ACC112 (cell line): ENCODE measurements around the gene NUAK1.

Source experiments
- H2AFZ ChIP-seq: fragments of 200-600 bp; sonication (generic); one replicate; pipeline ENCODE4 v1.6.0; 2017; ENCODE audit warnings: antibody characterized with exemption, low read length; ENCODE audit not compliant: unreplicated experiment
- H3K27ac ChIP-seq: fragments of 200-600 bp; sonication (generic); 2 replicates; pipeline ENCODE4 v1.5.1; 2014; ENCODE audit warnings: low read depth, mild to moderate bottlenecking, antibody characterized with exemption, low read length, moderate library complexity
- H3K27me3 ChIP-seq: fragments of 200-600 bp; sonication (generic); 2 replicates; pipeline ENCODE4 v1.6.1; 2014; ENCODE audit warnings: mild to moderate bottlenecking, antibody characterized with exemption, low read length, moderate library complexity, mixed read lengths; ENCODE audit not compliant: insufficient read depth
- H3K36me3 ChIP-seq: fragments of 200-600 bp; sonication (generic); 2 replicates; pipeline ENCODE4 v1.6.1; 2016; ENCODE audit warnings: mild to moderate bottlenecking, antibody characterized with exemption, low read length, moderate library complexity, mixed read lengths; ENCODE audit not compliant: insufficient read depth
- H3K4me1 ChIP-seq: fragments of 200-600 bp; sonication (generic); one replicate; pipeline ENCODE4 v1.6.1; 2016; ENCODE audit warnings: low read length, mixed read lengths; ENCODE audit not compliant: insufficient read depth, unreplicated experiment, control insufficient read depth
- H3K4me3 ChIP-seq: fragments of 200-600 bp; sonication (generic); 2 replicates; pipeline ENCODE4 v1.5.1; 2014; ENCODE audit warnings: mild to moderate bottlenecking, low read depth, low read length
- H3K79me2 ChIP-seq: fragments of 200-600 bp; sonication (generic); one replicate; pipeline ENCODE4 v1.6.0; 2016; ENCODE audit warnings: low read length; ENCODE audit not compliant: control insufficient read depth, unreplicated experiment, insufficient read depth

NUAK1 gene

GRCh38 chr12:106138633-106139421, at the start of gene NUAK1:
TSS of gene NUAK1 (minus strand) at chr12:106138954. CDS start at chr12:106138653, 301 bp downstream.
- peaks cover 30% of the 10 kb centered on the region for H3K79me2 ChIP-seq
- H3K36me3 ChIP-seq = no peaks in the 10 kb centered on the region
- peak within 1 kb of the TSS; percentile 84 for H2AFZ ChIP-seq
- no peaks in the 10 kb centered on the region for H3K27me3 ChIP-seq
- peaks cover 51% of the 10 kb centered on the region for H3K4me1 ChIP-seq
- peak within 1 kb of the TSS; percentile 90 for H3K4me3 ChIP-seq
- H3K27ac ChIP-seq = peak within 1 kb of the TSS; percentile 46

GRCh38 chr12:106188256-106188655, 49.5 kb upstream of the NUAK1 start:
- Histone ChIP-seq H3K4me1 (no peaks in the 10 kb centered on the region), H3K36me3 (no peaks in the 10 kb centered on the region), H3K27me3 (peaks cover 26% of the 10 kb centered on the region), H3K79me2 (no peaks in the 10 kb centered on the region), H3K4me3 (no peak overlapping the region), H2AFZ (no peak overlapping the region), H3K27ac (no peak overlapping the region)

- peaks cover 26% of the 10 kb centered on the region for H3K27me3 ChIP-seq
- H3K4me1 ChIP-seq = no peaks in the 10 kb centered on the region
- H3K36me3 ChIP-seq = no peaks in the 10 kb centered on the region
- H2AFZ ChIP-seq = no peak overlapping the region
- H3K4me3 ChIP-seq = no peak overlapping the region
- no peaks in the 10 kb centered on the region for H3K79me2 ChIP-seq
- no peak overlapping the region for H3K27ac ChIP-seq
Measured at GRCh38 chr12:106187842-106188241, 49.1 kb upstream of the NUAK1 start.

DNA sequence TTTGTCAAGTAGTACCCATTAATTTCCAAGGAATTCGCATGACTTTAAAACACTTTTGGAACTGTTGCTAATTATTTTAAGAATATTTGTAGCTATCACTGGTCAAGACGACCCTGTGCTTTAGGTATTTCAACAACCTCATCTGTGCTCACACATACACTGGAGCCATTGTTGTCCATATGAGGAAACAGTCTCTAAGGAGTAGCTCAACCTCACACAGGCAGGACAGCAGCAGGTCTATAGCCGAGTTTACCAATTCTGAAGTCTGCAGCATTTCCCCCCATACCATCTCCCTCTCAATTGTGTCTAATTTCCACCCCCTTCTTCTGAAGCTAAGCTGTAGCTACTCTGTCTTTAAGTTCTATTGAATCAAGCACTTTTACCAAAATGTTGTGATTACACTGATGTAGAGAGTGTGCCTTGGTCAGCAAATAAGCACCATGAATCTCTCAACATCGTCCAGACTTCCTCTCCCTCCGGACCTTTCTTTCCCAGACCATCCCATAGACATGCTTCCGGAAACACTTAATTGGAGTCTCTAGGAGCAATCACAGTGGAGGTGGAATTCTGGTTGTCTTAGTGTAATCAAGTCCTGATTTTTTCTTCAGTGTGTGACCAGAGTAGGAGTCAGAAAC, 48.5 kb upstream of the NUAK1 start:
- Histone ChIP-seq H3K79me2 (no peaks in the 10 kb centered on the region), H2AFZ (no peak overlapping the region)

DNA sequence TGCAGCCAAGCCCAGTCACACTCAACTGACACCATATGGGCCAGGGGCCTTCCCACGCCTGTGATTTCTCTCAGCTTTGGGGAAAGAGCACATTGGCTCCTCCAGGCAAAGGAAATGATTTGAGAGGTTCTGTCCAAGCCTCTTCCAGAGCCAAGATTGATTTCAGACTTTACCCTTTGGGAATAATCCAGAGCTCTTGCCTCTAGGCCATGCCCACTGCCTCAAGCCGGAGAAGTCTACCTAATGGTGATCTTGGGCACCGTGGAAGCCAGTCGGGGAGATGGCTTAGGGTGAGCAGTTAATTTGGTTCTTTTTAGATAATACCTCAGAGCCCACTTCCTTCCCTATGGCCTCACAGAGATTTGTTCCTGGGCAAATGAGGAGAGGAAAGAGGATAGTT, 45.0 kb upstream of the NUAK1 start:
- H3K4me3 ChIP-seq = no peak overlapping the region

More for the DNA sequence above, 48.5 kb upstream of the NUAK1 start:
- Histone ChIP-seq H3K4me1 (no peaks in the 10 kb centered on the region), H3K27me3 (peaks cover 26% of the 10 kb centered on the region), H3K36me3 (no peaks in the 10 kb centered on the region), H3K4me3 (no peak overlapping the region), H3K27ac (no peak overlapping the region)

DNA sequence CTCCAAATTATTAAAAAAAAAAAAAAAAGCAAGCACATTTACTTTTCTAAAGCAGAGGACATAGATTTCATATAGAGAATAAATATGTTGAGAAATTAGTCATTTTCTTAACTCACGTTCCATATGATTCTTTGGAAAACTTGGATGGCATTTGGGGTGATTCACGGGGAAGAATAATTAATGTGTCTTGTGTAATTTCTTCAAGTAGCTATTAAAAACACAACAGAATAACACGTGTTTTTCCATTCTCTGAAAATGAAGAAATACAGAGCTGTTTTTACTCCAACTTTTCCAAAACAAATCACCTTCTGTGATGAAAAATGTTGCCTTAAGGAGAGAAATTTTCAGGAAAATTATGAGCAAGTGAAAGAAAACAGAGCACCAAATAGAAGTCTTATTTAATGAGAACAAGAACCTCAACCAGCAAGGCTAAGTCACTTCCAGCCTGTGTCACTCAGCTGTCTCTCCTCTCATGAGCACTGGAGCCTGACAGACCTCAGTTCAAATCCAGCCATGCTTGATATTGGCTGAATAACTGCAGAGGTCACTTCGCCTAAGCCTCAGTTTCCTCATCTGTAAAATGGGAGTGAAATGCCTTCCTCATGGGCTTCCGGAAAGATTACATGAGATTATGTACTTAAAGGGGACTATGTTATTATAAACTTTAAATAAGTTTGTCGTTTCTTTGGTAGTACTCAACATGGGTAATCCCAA, 42.8 kb upstream of the NUAK1 start:
- Histone ChIP-seq H3K4me1 (no peaks in the 10 kb centered on the region), H2AFZ (no peak overlapping the region), H3K27ac (no peak overlapping the region), H3K36me3 (no peaks in the 10 kb centered on the region), H3K4me3 (no peak overlapping the region), H3K27me3 (peaks cover 8% of the 10 kb centered on the region), H3K79me2 (no peaks in the 10 kb centered on the region)

More for the DNA sequence above, 45.0 kb upstream of the NUAK1 start:
- Histone ChIP-seq H3K27ac (no peak overlapping the region), H2AFZ (no peak overlapping the region), H3K79me2 (no peaks in the 10 kb centered on the region), H3K27me3 (peaks cover 26% of the 10 kb centered on the region), H3K36me3 (no peaks in the 10 kb centered on the region), H3K4me1 (no peaks in the 10 kb centered on the region)

DNA sequence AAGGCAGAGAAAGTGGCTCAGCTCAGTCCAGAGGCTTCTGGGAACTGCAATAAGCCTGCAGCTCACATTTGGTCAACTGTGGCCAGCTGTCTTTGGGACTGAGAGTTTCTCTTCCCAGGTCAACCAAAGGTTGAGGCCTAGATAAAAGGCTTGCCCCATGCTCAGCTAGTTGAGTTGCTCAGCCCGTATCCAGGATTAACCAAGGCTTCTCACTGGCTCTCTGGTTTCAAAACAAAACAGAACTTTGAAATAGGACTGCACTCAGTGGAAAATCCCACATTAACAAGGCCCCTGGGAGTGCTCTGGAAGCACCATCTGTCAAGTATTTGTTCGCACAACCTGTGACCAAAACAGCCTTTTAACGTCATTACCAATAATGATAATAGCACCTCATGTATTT, 40.3 kb upstream of the NUAK1 start:
- Histone ChIP-seq H3K36me3 (no peaks in the 10 kb centered on the region), H3K4me1 (no peaks in the 10 kb centered on the region), H2AFZ (no peak overlapping the region), H3K4me3 (no peak overlapping the region), H3K79me2 (no peaks in the 10 kb centered on the region), H3K27ac (no peak overlapping the region), H3K27me3 (no peaks in the 10 kb centered on the region)

- Histone ChIP-seq H2AFZ (no peak overlapping the region), H3K4me3 (no peak overlapping the region), H3K4me1 (no peaks in the 10 kb centered on the region), H3K27me3 (no peaks in the 10 kb centered on the region), H3K79me2 (no peaks in the 10 kb centered on the region), H3K36me3 (no peaks in the 10 kb centered on the region), H3K27ac (no peak overlapping the region)
Measured at GRCh38 chr12:106178562-106178961, 39.8 kb upstream of the NUAK1 start.

GRCh38 chr12:106176560-106176959, 37.8 kb upstream of the NUAK1 start:
- H2AFZ ChIP-seq = no peak overlapping the region
- no peaks in the 10 kb centered on the region for H3K36me3 ChIP-seq
- H3K4me3 ChIP-seq = no peak overlapping the region
- no peaks in the 10 kb centered on the region for H3K79me2 ChIP-seq
- no peaks in the 10 kb centered on the region for H3K4me1 ChIP-seq
- no peak overlapping the region for H3K27ac ChIP-seq
- peaks cover 8% of the 10 kb centered on the region for H3K27me3 ChIP-seq

DNA sequence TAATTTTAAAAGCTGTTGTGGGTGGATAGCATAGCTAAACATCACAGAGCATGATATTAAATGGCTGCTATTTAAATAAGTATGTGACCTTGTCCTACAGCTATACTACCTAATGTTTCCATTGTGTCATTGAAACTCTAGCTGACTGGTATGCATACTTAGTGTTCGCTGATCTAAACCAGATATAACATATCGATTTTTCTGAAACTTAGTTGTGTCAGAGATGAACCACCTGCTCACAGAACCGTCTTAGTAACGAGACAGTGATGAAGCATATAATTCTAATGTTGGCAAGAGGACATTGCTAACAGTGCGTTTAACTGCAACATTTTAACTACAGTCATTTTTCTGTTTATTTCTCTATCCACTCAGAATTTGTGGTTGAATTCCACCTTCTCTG, 36.1 kb upstream of the NUAK1 start:
- Histone ChIP-seq H3K27me3 (peaks cover 18% of the 10 kb centered on the region), H2AFZ (no peak overlapping the region), H3K36me3 (no peaks in the 10 kb centered on the region), H3K4me1 (no peaks in the 10 kb centered on the region), H3K4me3 (no peak overlapping the region), H3K79me2 (no peaks in the 10 kb centered on the region), H3K27ac (no peak overlapping the region)
